D721Med (cell line): ENCODE measurements around the gene TSPAN7.

Experiments
- DNase-seq: peaks from one replicate; pipeline ENCODE4 v3.0.0; 2011; ENCODE audit warnings: low spot score; ENCODE audit not compliant: insufficient read length
- FAIRE-seq: peaks from 2 replicates; lab custom pipeline; 2011; peaks lifted over from hg19 to GRCh38; lab: Jason Lieb, UNC
- CTCF ChIP-seq: IDR thresholded peaks from 2 replicates; pipeline ENCODE4 v1.5.1; 2012; ENCODE audit warnings: mild to moderate bottlenecking, control low read depth; ENCODE audit not compliant: insufficient read depth; ENCODE audit errors: missing control alignments

The TSPAN7 gene

GRCh38 chrX:38672646-38673045 lies 111.3 kb downstream of the TSPAN7 start:
- DNase-seq (no peak), FAIRE-seq (no peak)
- TF ChIP-seq CTCF = no peak

GRCh38 chrX:38675856-38676255 lies 114.5 kb downstream of the TSPAN7 start:
- no peak for TF ChIP-seq CTCF
- no peak for DNase-seq
- FAIRE-seq = no peak

- no peak for TF ChIP-seq CTCF
- no peak for FAIRE-seq
- no peak for DNase-seq
Observed at GRCh38 chrX:38678183-38678582, 116.8 kb downstream of the TSPAN7 start.

- no peak for DNase-seq
- FAIRE-seq = no peak
- no peak for TF ChIP-seq CTCF
Observed at GRCh38 chrX:38678821-38679220, 117.5 kb downstream of the TSPAN7 start.

GRCh38 chrX:38679695-38680094 lies 118.4 kb downstream of the TSPAN7 start:
- DNase-seq = no peak
- FAIRE-seq = no peak
- no peak for TF ChIP-seq CTCF

- DNase-seq (no peak), FAIRE-seq (no peak)
- no peak for TF ChIP-seq CTCF
Observed at GRCh38 chrX:38682095-38682494, 120.8 kb downstream of the TSPAN7 start.

- TF ChIP-seq CTCF = no peak
- FAIRE-seq (no peak), DNase-seq (no peak)
Observed at GRCh38 chrX:38692961-38693360, 131.6 kb downstream of the TSPAN7 start.
